Jurkat, Clone E6-1 (cell line): ENCODE results near the gene VPS13C.

Experiments used
- DNase-seq: peaks from one replicate; pipeline ENCODE4 v3.0.0-alpha.2; 2011; ENCODE audit warnings: low read depth, low spot score
- H3K4me3 ChIP-seq: 2 replicates; pipeline ENCODE4 v1.5.1; 2011; ENCODE audit warnings: mild to moderate bottlenecking, low read length, control low read depth, moderate library complexity

The VPS13C gene

GRCh38 chr15:62075595-62076277 is 15.5 kb upstream of the VPS13C start:
- DNase-seq: no peak
- no peak overlapping the region for H3K4me3 ChIP-seq

GRCh38 chr15:62071711-62072308 is 11.6 kb upstream of the VPS13C start:
- DNase-seq: peak; percentile 47
- H3K4me3 ChIP-seq: no peak overlapping the region

- no peak for DNase-seq
- H3K4me3 ChIP-seq: no peak overlapping the region
Observed at GRCh38 chr15:62069551-62069950, 9.3 kb upstream of the VPS13C start.

GRCh38 chr15:62068810-62069167 is 8.5 kb upstream of the VPS13C start:
- no peak overlapping the region for H3K4me3 ChIP-seq
- DNase-seq: no peak

- no peak for DNase-seq
- H3K4me3 ChIP-seq: no peak overlapping the region
Observed at GRCh38 chr15:62068071-62068809, 8.0 kb upstream of the VPS13C start.

GRCh38 chr15:62067448-62068044 is 7.3 kb upstream of the VPS13C start:
- no peak for DNase-seq
- H3K4me3 ChIP-seq: no peak overlapping the region

GRCh38 chr15:62066663-62067447 is 6.6 kb upstream of the VPS13C start, which contains the start of gene C2CD4A:
Gene C2CD4A (plus strand): TSS chr15:62066977. CDS start chr15:62067614, 637 bp downstream.
- peak; percentile 39 for DNase-seq

GRCh38 chr15:62063825-62064635 is 3.8 kb upstream of the VPS13C start:
- no peak overlapping the region for H3K4me3 ChIP-seq
- DNase-seq: no peak

More at GRCh38 chr15:62066663-62067447, 6.6 kb upstream of the VPS13C start, which contains the start of gene C2CD4A:
- peak within 1 kb of the TSS; percentile 26 for H3K4me3 ChIP-seq

GRCh38 chr15:62060896-62061280 is 641 bp upstream of the VPS13C start:
- DNase-seq: peak; percentile 54
- H3K4me3 ChIP-seq: peak overlapping the region; percentile 91

GRCh38 chr15:62059816-62060112 is 483 bp downstream of the VPS13C start:
- peak overlapping the region; percentile 91 for H3K4me3 ChIP-seq

GRCh38 chr15:62059108-62059815 is 985 bp downstream of the VPS13C start:
- no peak for DNase-seq
- peak overlapping the region; percentile 91 for H3K4me3 ChIP-seq

More at GRCh38 chr15:62059816-62060112, 483 bp downstream of the VPS13C start:
- peak; percentile 36 for DNase-seq

GRCh38 chr15:62058327-62059028 is 1.8 kb downstream of the VPS13C start:
- H3K4me3 ChIP-seq: peak overlapping the region; percentile 91
- DNase-seq: peak; percentile 39

GRCh38 chr15:62057341-62057980 is 2.8 kb downstream of the VPS13C start:
- peak overlapping the region; percentile 91 for H3K4me3 ChIP-seq
- DNase-seq: no peak

GRCh38 chr15:62054979-62055378 is 5.3 kb downstream of the VPS13C start:
- no peak overlapping the region for H3K4me3 ChIP-seq
- no peak for DNase-seq

- DNase-seq: no peak
- H3K4me3 ChIP-seq: no peak overlapping the region
Observed at GRCh38 chr15:62053439-62054085, 6.7 kb downstream of the VPS13C start.

- DNase-seq: no peak
Observed at GRCh38 chr15:62052713-62053112, 7.5 kb downstream of the VPS13C start.

More at GRCh38 chr15:62052713-62053112, 7.5 kb downstream of the VPS13C start:
- H3K4me3 ChIP-seq: no peak overlapping the region
